K562 (cell line): Measurements from ENCODE around the gene ATF1. TPM values are rescaled to one million over a fixed set of nuclear protein-coding genes. Genes with fewer than 3 reads are reported as not detected.

Experiments used
- ATF1 ChIP-seq, 2 experiments: fragments of 450-650 bp in 1 of 2; IDR thresholded peaks; 2 replicates each; pipeline ENCODE4 v1.6.1; 2016; ENCODE audit warnings: missing compliant biosample characterization in 1 of 2, missing genetic modification characterization in 1 of 2
- ETV5 ChIP-seq: sonication (generic); formaldehyde crosslinking; IDR thresholded peaks from 2 replicates; pipeline ENCODE4 v1.4.0; 2020; ENCODE audit warnings: low read depth, mild to moderate bottlenecking, missing genetic modification reagents
- NCOR1 ChIP-seq: fragments of 450-650 bp; IDR thresholded peaks from 2 replicates; pipeline ENCODE4 v1.6.1; 2016; ENCODE audit warnings: mild to moderate bottlenecking, moderate library complexity
- NRF1 ChIP-seq, 2 experiments: fragments of 450-650 bp; IDR thresholded peaks in 1 of 2; conservative IDR thresholded peaks in 1 of 2; 2 replicates each; pipeline ENCODE4 v1.6.1; 2014; ENCODE audit warnings: mild to moderate bottlenecking in 2 of 2
- POLR2AphosphoS5 ChIP-seq: IDR thresholded peaks from 2 replicates; pipeline ENCODE4 v1.6.1; 2011; ENCODE audit warnings: mild to moderate bottlenecking, low read depth, low read length, moderate library complexity; ENCODE audit not compliant: control insufficient read depth, insufficient read depth
- SETDB1 ChIP-seq: IDR thresholded peaks from one replicate; pipeline ENCODE4 v1.6.1; 2012; ENCODE audit warnings: low read length, control low read depth, inconsistent platforms
- SMARCE1 ChIP-seq: fragments of 450-650 bp; IDR thresholded peaks from 2 replicates; pipeline ENCODE4 v1.7.1; 2016; ENCODE audit warnings: mild to moderate bottlenecking
- SP1 ChIP-seq: sonication (generic); formaldehyde crosslinking; IDR thresholded peaks from 2 replicates; pipeline ENCODE4 v1.8.1; 2022; ENCODE audit warnings: mild to moderate bottlenecking, missing genetic modification reagents
- TBL1XR1 ChIP-seq, 2 experiments: IDR thresholded peaks; 2 replicates each; pipeline ENCODE4 v1.6.1; 2012; ENCODE audit warnings: improper control_type of control experiment in 2 of 2, low read length in 2 of 2, mild to moderate bottlenecking in 1 of 2
- TEAD2 ChIP-seq: fragments of 450-650 bp; IDR thresholded peaks from 2 replicates; pipeline ENCODE4 v1.6.1; 2016; ENCODE audit warnings: missing genetic modification characterization, control low read depth, missing compliant biosample characterization
- TFAP4 ChIP-seq: sonication (generic); formaldehyde crosslinking; IDR thresholded peaks from 2 replicates; pipeline ENCODE4 v1.8.0; 2022; ENCODE audit warnings: missing genetic modification reagents, mild to moderate bottlenecking, moderate library complexity, borderline replicate concordance
- TRIM28 ChIP-seq: fragments of 450-650 bp; IDR thresholded peaks from 2 replicates; pipeline ENCODE4 v1.6.1; 2017
- ZC3H4 ChIP-seq: sonication (generic); formaldehyde crosslinking; IDR thresholded peaks from 2 replicates; pipeline ENCODE4 v1.9.0; 2021; ENCODE audit warnings: missing genetic modification reagents, borderline replicate concordance
- ZNF384 ChIP-seq: IDR thresholded peaks from 2 replicates; pipeline ENCODE4 v1.6.1; 2012; ENCODE audit warnings: low read depth, low read length, improper control_type of control experiment
- ZNF431 ChIP-seq: sonication (generic); formaldehyde crosslinking; IDR thresholded peaks from 2 replicates; pipeline ENCODE4 v1.8.0; 2022; ENCODE audit warnings: mild to moderate bottlenecking, missing genetic modification reagents
- ZNF77 ChIP-seq: fragments of 250-450 bp; sonication (Bioruptor Pico); IDR thresholded peaks from 2 replicates; pipeline ENCODE4 v1.5.0; 2020
- polyA plus RNA-seq, 8 experiments: library from polyadenylated mRNA; depleted of rRNA in 4 of 8; stranded (reverse) in 5 of 8; unstranded in 3 of 8; fragments of >200 nt; fragmentation: Nextera tagmentation in 2 of 8; fragmentation: Illumina TruSeq in 1 of 8; extraction: Ambion mirVana in 2 of 8; extraction: Trizol in 1 of 8; gene quantifications; 2 replicates each; pipeline versions ENCODE4 v1.2.1 to v1.2.3, GENCODE V29; 2011 to 2014; ENCODE audit warnings: inconsistent platforms in 1 of 8, missing spikeins in 1 of 8
- total RNA-seq, 7 experiments: library from RNA; depleted of rRNA in 6 of 7; stranded (reverse); fragments of >200 nt in 6 of 7; fragmentation: Illumina TruSeq in 2 of 7; extraction: Trizol in 2 of 7; gene quantifications; 2 replicates each; pipeline versions ENCODE4 v1.2.1 to v1.2.3, GENCODE V29; 2011 to 2021; ENCODE audit warnings: low replicate concordance in 1 of 7
- TF ChIP-seq, protein P1 (sequence below), 2 experiments: fragments of 450-650 bp; formaldehyde crosslinking in 1 of 2; IDR thresholded peaks; 2 replicates each; pipeline versions ENCODE4 v1.4.0 to v1.6.1; 2014 to 2020; ENCODE audit warnings: mild to moderate bottlenecking in 2 of 2, borderline replicate concordance in 1 of 2, low read depth in 1 of 2
- TF ChIP-seq, protein P2 (sequence below): fragments of 450-650 bp; IDR thresholded peaks from 2 replicates; pipeline ENCODE4 v1.6.1; 2014; ENCODE audit warnings: low read depth, mild to moderate bottlenecking, moderate library complexity, borderline replicate concordance

Gene ATF1
- total and polyA plus RNA-seq, 9 of the 15 experiments (the other 6 are each of a cell fraction or from before 2014, with no cell fraction given) = 19.8 to 83.5 (median 51.4) TPM

GRCh38 chr12:50763639-50764285 lies at the start of gene ATF1 (continued):
- TF ChIP-seq, protein P1, sequence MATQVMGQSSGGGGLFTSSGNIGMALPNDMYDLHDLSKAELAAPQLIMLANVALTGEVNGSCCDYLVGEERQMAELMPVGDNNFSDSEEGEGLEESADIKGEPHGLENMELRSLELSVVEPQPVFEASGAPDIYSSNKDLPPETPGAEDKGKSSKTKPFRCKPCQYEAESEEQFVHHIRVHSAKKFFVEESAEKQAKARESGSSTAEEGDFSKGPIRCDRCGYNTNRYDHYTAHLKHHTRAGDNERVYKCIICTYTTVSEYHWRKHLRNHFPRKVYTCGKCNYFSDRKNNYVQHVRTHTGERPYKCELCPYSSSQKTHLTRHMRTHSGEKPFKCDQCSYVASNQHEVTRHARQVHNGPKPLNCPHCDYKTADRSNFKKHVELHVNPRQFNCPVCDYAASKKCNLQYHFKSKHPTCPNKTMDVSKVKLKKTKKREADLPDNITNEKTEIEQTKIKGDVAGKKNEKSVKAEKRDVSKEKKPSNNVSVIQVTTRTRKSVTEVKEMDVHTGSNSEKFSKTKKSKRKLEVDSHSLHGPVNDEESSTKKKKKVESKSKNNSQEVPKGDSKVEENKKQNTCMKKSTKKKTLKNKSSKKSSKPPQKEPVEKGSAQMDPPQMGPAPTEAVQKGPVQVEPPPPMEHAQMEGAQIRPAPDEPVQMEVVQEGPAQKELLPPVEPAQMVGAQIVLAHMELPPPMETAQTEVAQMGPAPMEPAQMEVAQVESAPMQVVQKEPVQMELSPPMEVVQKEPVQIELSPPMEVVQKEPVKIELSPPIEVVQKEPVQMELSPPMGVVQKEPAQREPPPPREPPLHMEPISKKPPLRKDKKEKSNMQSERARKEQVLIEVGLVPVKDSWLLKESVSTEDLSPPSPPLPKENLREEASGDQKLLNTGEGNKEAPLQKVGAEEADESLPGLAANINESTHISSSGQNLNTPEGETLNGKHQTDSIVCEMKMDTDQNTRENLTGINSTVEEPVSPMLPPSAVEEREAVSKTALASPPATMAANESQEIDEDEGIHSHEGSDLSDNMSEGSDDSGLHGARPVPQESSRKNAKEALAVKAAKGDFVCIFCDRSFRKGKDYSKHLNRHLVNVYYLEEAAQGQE (IDR thresholded peaks at IDR 0.05; ENCODE audit: borderline replicate concordance) = peak; percentile 74
- TF ChIP-seq, protein P1 (CRISPR knock-in tag; IDR thresholded peaks at IDR 0.05; ENCODE audit: low read depth) = no peak
- TF ChIP-seq ETV5 (CRISPR knock-in tag) (peak; percentile 73), ATF1 (CRISPR knock-in tag; IDR thresholded peaks at IDR 0.05) (peak; percentile 65), ATF1 (tag; IDR thresholded peaks at IDR 0.05) (no peak), ZC3H4 (CRISPR knock-in tag) (no peak; the same call in 1 of the 2 replicates), SETDB1 (peak; percentile 22), TFAP4 (peak; percentile 93), TRIM28 (no peak), SP1 (CRISPR knock-in tag) (peak; percentile 44; the same call in 1 of the 2 replicates), ZNF77 (CRISPR knock-in tag) (no peak), SMARCE1 (peak; percentile 48), ZNF384 (peak; percentile 59), TEAD2 (0 out of 2 replicates have a peak, but pooled peaks have one; percentile 11), TBL1XR1 (IDR thresholded peaks at IDR 0.05; ENCODE audit: low read length in 2 of 2) (peak in 1 of 2 experiments; percentile 67; a peak in 2 of 4 replicates), NCOR1 (0 out of 2 replicates have a peak, but pooled peaks have one; percentile 5), NRF1 (conservative IDR thresholded peaks at IDR 0.05 in 1 of 2, IDR thresholded peaks at IDR 0.05 in 1 of 2) (peak in 1 of 2 experiments; percentile 56; a peak in 1 of 4 replicates), ZNF431 (CRISPR knock-in tag) (0 out of 2 replicates have a peak, but pooled peaks have one; percentile 30), POLR2AphosphoS5 (peak; percentile 85)
- TF ChIP-seq, protein P2, sequence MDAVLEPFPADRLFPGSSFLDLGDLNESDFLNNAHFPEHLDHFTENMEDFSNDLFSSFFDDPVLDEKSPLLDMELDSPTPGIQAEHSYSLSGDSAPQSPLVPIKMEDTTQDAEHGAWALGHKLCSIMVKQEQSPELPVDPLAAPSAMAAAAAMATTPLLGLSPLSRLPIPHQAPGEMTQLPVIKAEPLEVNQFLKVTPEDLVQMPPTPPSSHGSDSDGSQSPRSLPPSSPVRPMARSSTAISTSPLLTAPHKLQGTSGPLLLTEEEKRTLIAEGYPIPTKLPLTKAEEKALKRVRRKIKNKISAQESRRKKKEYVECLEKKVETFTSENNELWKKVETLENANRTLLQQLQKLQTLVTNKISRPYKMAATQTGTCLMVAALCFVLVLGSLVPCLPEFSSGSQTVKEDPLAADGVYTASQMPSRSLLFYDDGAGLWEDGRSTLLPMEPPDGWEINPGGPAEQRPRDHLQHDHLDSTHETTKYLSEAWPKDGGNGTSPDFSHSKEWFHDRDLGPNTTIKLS = peak; percentile 54; the same call in 1 of the 2 replicates
